ENCODE measurements around the gene NPVF.

NPVF gene, protein sequence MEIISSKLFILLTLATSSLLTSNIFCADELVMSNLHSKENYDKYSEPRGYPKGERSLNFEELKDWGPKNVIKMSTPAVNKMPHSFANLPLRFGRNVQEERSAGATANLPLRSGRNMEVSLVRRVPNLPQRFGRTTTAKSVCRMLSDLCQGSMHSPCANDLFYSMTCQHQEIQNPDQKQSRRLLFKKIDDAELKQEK

DNA sequence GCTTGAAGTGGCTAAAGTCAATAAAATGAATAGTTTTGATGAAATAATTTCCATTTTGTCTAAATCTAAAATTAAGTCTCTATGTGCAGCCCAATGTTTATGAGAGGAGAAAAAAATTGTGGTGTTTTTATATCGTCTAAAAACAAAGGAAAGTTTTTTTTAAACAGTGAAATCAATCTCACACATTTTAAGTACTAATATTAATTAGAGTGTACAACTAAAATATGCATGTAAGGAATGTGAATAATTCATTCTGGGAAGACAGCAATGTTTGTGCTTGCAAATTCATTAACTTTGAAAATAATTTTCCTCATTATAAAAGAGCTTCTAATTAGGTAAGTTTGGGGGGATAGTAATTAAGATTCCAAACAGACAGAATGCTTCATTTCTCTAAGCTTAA lies at the start of gene NPVF:
Gene NPVF (minus strand): TSS at position 101 of the 400 bp plus-strand sequence. CDS start 47 bp downstream, at position 54.
- no peak for TF ChIP-seq CEBPB (IDR thresholded peaks at IDR 0.05)
- no peak for TF ChIP-seq YY1 (IDR thresholded peaks at IDR 0.05; ENCODE audit: low read depth)
- no peak for TF ChIP-seq TEAD4 (IDR thresholded peaks at IDR 0.05)
- no peak for TF ChIP-seq TCF12 (IDR thresholded peaks at IDR 0.05; ENCODE audit: low read depth)
- TF ChIP-seq, protein P1, sequence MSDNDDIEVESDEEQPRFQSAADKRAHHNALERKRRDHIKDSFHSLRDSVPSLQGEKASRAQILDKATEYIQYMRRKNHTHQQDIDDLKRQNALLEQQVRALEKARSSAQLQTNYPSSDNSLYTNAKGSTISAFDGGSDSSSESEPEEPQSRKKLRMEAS (IDR thresholded peaks at IDR 0.05) = no peak
- TF ChIP-seq, protein P2, sequence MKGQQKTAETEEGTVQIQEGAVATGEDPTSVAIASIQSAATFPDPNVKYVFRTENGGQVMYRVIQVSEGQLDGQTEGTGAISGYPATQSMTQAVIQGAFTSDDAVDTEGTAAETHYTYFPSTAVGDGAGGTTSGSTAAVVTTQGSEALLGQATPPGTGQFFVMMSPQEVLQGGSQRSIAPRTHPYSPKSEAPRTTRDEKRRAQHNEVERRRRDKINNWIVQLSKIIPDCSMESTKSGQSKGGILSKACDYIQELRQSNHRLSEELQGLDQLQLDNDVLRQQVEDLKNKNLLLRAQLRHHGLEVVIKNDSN (IDR thresholded peaks at IDR 0.05) = no peak
- TF ChIP-seq TAF1 (IDR thresholded peaks at IDR 0.05; ENCODE audit: low read depth) = no peak
- TF ChIP-seq, protein P3, sequence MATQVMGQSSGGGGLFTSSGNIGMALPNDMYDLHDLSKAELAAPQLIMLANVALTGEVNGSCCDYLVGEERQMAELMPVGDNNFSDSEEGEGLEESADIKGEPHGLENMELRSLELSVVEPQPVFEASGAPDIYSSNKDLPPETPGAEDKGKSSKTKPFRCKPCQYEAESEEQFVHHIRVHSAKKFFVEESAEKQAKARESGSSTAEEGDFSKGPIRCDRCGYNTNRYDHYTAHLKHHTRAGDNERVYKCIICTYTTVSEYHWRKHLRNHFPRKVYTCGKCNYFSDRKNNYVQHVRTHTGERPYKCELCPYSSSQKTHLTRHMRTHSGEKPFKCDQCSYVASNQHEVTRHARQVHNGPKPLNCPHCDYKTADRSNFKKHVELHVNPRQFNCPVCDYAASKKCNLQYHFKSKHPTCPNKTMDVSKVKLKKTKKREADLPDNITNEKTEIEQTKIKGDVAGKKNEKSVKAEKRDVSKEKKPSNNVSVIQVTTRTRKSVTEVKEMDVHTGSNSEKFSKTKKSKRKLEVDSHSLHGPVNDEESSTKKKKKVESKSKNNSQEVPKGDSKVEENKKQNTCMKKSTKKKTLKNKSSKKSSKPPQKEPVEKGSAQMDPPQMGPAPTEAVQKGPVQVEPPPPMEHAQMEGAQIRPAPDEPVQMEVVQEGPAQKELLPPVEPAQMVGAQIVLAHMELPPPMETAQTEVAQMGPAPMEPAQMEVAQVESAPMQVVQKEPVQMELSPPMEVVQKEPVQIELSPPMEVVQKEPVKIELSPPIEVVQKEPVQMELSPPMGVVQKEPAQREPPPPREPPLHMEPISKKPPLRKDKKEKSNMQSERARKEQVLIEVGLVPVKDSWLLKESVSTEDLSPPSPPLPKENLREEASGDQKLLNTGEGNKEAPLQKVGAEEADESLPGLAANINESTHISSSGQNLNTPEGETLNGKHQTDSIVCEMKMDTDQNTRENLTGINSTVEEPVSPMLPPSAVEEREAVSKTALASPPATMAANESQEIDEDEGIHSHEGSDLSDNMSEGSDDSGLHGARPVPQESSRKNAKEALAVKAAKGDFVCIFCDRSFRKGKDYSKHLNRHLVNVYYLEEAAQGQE (IDR thresholded peaks at IDR 0.05; ENCODE audit: low read depth) = no peak
- TF ChIP-seq EP300 (IDR thresholded peaks at IDR 0.05; ENCODE audit: borderline replicate concordance) = no peak
- TF ChIP-seq RAD21 (IDR thresholded peaks at IDR 0.05; ENCODE audit: low read depth) = no peak
- no peak for TF ChIP-seq NFIC (IDR thresholded peaks at IDR 0.05)
- TF ChIP-seq ZBTB7A (IDR thresholded peaks at IDR 0.05; ENCODE audit: low read depth) = no peak
- TF ChIP-seq EGR1 (IDR thresholded peaks at IDR 0.05) = no peak

DNA sequence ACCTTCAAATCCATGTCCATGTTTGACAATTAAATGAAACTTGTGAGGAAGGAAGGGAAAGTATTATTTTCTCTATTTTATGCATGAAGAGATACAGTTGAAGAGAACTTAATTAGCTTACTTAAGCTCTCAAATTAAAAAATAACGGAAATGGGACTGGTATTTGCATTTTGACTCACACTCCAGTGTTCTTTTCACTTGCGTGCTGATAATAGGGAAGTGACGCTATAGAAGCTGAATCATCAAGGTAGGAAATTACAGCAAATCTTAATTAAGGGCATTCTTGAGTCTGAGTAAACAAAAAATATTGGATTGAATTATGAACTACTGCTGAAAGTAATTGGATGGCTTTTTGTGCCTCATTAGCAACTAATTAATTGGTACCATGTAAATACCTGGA lies 44.0 kb upstream of the NPVF start:
- TF ChIP-seq, protein P2 (IDR thresholded peaks at IDR 0.05) = no peak
- TF ChIP-seq TCF12 (IDR thresholded peaks at IDR 0.05; ENCODE audit: low read depth) = no peak
- no peak for TF ChIP-seq YY1 (IDR thresholded peaks at IDR 0.05; ENCODE audit: low read depth)
- no peak for TF ChIP-seq EGR1 (IDR thresholded peaks at IDR 0.05)
- TF ChIP-seq EP300 (IDR thresholded peaks at IDR 0.05; ENCODE audit: borderline replicate concordance) = no peak
- TF ChIP-seq TEAD4 (IDR thresholded peaks at IDR 0.05) = no peak
- no peak for TF ChIP-seq TAF1 (IDR thresholded peaks at IDR 0.05; ENCODE audit: low read depth)
- TF ChIP-seq NFIC (IDR thresholded peaks at IDR 0.05) = no peak
- TF ChIP-seq FOXM1 (IDR thresholded peaks at IDR 0.05; ENCODE audit: borderline replicate concordance, low read depth) = no peak
- no peak for TF ChIP-seq CREB1 (IDR thresholded peaks at IDR 0.05; ENCODE audit: low read depth)
- TF ChIP-seq, protein P1 (IDR thresholded peaks at IDR 0.05) = no peak

DNA sequence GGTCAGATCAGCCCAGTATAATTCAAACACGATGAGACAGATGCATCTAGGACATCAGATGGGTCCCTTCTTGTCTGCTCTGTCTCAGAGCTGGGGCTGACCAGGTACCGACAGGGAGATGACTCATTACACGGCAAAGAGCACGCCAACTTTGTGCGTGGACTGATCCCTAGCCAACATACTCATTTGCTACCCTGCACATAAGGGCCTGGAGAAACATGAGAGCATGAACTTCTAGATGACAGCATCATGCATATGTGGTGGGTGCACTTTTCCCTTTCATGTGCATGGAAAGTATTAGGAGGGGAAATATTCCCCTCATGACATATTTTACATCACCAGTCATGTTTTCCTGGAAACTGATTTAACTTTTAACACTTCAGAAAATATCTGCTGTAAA lies 35.1 kb upstream of the NPVF start:
- TF ChIP-seq RAD21 (IDR thresholded peaks at IDR 0.05; ENCODE audit: low read depth) = no peak
- no peak for TF ChIP-seq TEAD4 (IDR thresholded peaks at IDR 0.05)
- TF ChIP-seq, protein P2 (IDR thresholded peaks at IDR 0.05) = no peak
- TF ChIP-seq TCF12 (IDR thresholded peaks at IDR 0.05; ENCODE audit: low read depth) = no peak
- TF ChIP-seq YY1 (IDR thresholded peaks at IDR 0.05; ENCODE audit: low read depth) = no peak
- no peak for TF ChIP-seq FOXM1 (IDR thresholded peaks at IDR 0.05; ENCODE audit: borderline replicate concordance, low read depth)
- TF ChIP-seq CREB1 (IDR thresholded peaks at IDR 0.05; ENCODE audit: low read depth) = no peak
- TF ChIP-seq EGR1 (IDR thresholded peaks at IDR 0.05) = no peak
- TF ChIP-seq, protein P1 (IDR thresholded peaks at IDR 0.05) = no peak
- no peak for TF ChIP-seq ZBTB7A (IDR thresholded peaks at IDR 0.05; ENCODE audit: low read depth)
- TF ChIP-seq EP300 (IDR thresholded peaks at IDR 0.05; ENCODE audit: borderline replicate concordance) = no peak
- TF ChIP-seq TAF1 (IDR thresholded peaks at IDR 0.05; ENCODE audit: low read depth) = no peak

DNA sequence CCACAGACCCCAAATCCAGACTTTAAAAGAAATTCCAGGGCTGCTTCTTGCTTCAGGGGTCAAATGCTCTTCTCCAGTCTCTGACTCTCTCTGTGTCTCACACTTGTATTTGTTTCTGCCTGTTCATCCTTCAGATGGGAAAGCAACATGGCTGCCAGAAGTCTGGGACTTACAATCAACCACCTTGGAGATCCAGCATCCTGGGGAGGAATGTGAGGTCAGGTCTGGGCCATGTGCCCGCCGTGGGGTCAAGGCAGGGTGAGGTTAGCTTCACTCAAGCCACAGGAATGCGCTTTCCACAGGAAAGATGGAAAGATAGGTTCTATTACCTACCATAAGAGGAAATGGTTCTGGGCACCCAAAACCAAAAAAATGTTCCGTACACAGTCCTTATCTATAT lies 34.3 kb upstream of the NPVF start:
- no peak for TF ChIP-seq TAF1 (IDR thresholded peaks at IDR 0.05; ENCODE audit: low read depth)
- no peak for TF ChIP-seq CREB1 (IDR thresholded peaks at IDR 0.05; ENCODE audit: low read depth)
- no peak for TF ChIP-seq TCF12 (IDR thresholded peaks at IDR 0.05; ENCODE audit: low read depth)

DNA sequence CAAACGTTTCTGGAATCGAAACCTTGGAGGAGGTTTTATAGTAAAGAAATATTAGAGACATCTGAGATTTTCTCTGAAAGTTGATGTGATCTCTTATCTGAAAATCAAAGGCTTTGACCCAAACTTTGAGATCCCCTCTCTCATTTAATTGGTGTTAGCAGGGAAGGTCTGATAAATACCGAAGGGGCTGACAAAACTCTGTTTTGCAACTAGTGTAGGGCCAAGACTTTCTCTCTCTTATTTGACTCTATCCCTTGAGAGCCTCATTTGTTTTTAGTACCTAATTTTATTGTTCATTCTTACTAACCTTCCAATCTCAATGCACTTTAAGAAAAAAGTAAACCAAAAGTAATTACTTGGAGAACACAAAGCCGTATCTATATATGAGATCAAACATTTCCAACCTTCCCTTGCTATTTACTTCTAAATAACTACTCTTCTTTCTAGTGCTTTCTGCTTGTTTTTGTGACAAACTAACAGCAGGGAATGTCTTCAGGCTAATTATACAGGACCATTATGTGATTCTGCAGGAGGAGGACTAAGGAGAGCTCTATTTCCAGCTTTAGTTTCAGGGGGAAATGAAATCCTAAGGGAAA lies 33.4 kb upstream of the NPVF start:
- TF ChIP-seq EP300 (IDR thresholded peaks at IDR 0.05; ENCODE audit: borderline replicate concordance) (no peak), NFIC (IDR thresholded peaks at IDR 0.05) (no peak)

DNA sequence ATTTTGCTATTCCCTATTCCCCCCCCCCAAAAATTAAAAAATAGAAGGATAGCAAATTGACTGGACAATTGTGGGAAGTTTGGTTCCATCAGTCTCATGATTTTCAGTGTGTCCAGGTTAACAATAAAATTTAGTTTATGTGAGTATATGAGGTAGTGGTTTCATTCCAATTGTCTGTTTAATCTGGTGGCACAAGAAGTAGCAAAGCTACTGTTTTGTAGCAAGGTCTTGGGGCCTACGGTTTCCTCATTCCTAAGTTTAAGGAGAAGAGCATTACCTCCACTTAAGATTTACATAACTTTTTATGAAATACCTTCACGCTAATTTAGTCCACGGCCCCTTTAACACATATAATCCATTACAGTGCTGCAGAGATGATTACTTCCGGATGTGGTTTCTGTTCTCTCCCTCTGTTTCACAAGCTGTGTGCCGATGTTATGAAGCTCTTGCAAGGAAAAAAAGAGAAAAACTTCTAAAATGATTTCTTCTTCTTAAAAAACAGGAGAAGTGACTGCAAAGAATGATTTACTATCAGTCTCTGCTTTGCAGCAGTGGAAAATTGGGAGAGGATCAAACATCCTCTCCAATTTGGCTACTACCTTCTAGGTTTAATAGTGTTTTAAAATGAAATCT lies 32.7 kb upstream of the NPVF start:
- TF ChIP-seq CEBPB (IDR thresholded peaks at IDR 0.05) (no peak), TEAD4 (IDR thresholded peaks at IDR 0.05) (no peak), EP300 (IDR thresholded peaks at IDR 0.05; ENCODE audit: borderline replicate concordance) (no peak), RAD21 (IDR thresholded peaks at IDR 0.05; ENCODE audit: low read depth) (no peak), TCF12 (IDR thresholded peaks at IDR 0.05; ENCODE audit: low read depth) (no peak), ZBTB7A (IDR thresholded peaks at IDR 0.05; ENCODE audit: low read depth) (no peak), FOXM1 (IDR thresholded peaks at IDR 0.05; ENCODE audit: borderline replicate concordance, low read depth) (no peak), TAF1 (IDR thresholded peaks at IDR 0.05; ENCODE audit: low read depth) (no peak), NFIC (IDR thresholded peaks at IDR 0.05) (no peak), EGR1 (IDR thresholded peaks at IDR 0.05) (no peak), CREB1 (IDR thresholded peaks at IDR 0.05; ENCODE audit: low read depth) (no peak), YY1 (IDR thresholded peaks at IDR 0.05; ENCODE audit: low read depth) (no peak)
- TF ChIP-seq, protein P1 (IDR thresholded peaks at IDR 0.05) = no peak
- TF ChIP-seq, protein P2 (IDR thresholded peaks at IDR 0.05) = no peak
- TF ChIP-seq, protein P3 (IDR thresholded peaks at IDR 0.05; ENCODE audit: low read depth) = no peak
